COLO668 (cell line): ENCODE measurements around the gene TNFAIP6.

Source experiments
- DNase-seq: peaks from one replicate; lab custom pipeline; 2025; ENCODE audit not compliant: unreplicated experiment; lab: John Stamatoyannopoulos, UW

The TNFAIP6 gene

GRCh38 chr2:151359768-151360461, 2.5 kb downstream of the TNFAIP6 start:
- DNase-seq, result no peak

DNA sequence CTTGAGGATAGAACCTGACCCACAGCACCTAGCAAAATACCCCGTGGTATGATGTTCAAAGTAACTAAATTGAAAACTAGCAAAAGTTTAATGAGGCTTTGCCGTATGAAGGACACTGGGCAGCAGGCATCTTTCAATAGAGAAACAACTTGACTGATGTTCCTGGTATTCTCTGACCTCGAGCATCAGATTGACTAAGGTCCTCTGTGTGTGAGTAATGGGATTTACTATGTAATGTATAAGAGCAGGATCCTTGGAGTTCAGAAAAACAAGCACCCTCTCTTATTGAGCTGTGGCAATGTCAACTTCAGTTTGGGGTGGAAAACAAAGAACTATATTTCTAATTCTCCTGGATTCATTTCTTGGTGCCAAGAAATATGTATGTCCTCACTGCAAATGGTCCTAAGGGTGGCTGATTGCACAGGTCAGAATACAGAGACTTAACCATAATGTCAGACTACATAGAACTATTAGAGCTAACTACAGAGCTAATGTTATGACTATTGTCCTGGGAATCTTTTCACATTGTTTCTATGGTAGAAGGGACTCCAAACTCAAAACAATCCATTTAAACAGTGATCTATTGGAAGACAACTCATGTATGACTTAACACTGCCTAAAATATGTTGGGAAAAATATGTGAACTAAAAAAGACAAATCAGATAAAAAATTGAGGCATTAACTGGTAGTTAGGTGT, 4.4 kb downstream of the TNFAIP6 start:
- DNase-seq, result no peak

DNA sequence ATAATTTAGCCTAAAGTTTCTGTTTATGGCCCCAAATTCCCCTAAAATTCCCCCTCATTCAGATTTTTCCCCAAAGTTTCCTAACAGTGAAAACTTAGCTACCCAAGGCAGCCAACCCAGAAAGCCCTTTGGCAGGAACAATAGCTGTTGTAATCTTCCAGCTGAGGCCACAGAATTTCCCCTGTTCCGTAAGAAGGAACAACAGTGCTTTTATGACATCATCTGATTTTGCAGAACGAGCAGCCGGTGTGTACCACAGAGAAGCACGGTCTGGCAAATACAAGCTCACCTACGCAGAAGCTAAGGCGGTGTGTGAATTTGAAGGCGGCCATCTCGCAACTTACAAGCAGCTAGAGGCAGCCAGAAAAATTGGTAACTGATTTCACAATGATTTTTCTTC, 6.3 kb downstream of the TNFAIP6 start:
- DNase-seq, result no peak

- DNase-seq, result no peak
These were observed 10.2 kb downstream of the TNFAIP6 start for GRCh38 chr2:151367571-151367970.

GRCh38 chr2:151374436-151374835, 17.0 kb downstream of the TNFAIP6 start:
- DNase-seq, result no peak

DNA sequence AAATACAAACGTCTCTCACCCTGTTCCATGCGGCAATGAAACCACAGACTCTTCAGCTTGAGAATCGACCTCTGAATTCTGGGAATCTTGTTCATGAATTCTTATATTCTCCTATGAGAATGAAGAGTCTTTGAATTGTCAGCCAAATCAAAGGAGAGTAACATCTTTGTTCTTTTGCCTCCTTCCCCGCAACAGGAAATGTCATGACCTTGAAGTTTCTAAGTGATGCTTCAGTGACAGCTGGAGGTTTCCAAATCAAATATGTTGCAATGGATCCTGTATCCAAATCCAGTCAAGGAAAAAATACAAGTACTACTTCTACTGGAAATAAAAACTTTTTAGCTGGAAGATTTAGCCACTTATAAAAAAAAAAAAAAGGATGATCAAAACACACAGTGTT, 21.8 kb downstream of the TNFAIP6 start:
- no peak for DNase-seq

DNA sequence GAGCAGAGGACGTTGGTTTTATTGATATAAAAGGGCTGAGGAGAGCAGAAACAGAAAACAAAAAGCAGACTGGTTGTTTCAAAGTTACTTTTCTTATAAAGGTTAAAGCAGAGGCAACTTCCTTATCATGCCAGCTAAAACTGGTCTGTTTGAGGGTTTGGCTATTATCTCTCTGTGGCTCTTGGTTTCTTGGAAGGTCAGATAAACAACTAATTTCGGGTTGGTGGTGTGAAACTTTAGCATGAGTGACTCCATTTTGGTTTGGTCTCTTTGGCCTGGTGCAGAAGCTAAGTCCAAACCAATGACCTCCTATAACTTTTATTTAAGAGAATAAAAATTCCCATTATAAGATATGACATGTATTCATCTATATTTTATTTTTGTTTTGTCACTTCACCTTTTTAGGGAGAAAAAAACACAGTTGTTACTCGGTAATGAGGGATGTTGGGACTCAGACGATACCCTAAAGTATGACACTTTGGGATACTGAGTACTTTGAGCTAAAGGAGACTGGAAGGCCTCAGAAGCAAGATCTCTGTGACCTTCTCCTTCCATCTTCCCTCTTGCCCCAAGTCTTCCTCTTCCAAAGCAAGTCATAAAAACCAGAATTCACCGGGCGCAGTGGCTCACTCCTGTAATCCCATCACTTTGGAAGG, 23.3 kb downstream of the TNFAIP6 start:
- no peak for DNase-seq

- no peak for DNase-seq
These were observed 23.9 kb downstream of the TNFAIP6 start for GRCh38 chr2:151381266-151381665.

DNA sequence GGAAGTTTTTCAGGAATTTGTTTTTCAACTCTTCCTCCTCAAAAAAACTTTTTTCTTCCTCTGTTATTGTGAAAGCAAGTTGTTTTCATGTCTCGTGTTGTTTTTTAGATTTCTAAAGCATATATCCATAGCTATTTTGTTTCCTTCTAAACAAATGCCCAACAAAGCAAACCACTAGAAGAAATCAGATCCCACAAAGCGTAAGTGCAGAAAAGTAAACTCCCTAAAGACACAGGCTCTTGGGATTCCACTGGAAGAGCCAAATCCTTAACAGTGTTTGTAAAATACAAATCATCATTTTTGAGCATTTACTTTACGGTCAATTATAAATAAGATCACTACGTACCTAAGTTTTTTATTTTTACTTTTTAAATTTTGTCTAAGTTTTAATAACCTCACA, 30.6 kb downstream of the TNFAIP6 start:
- no peak for DNase-seq

DNA sequence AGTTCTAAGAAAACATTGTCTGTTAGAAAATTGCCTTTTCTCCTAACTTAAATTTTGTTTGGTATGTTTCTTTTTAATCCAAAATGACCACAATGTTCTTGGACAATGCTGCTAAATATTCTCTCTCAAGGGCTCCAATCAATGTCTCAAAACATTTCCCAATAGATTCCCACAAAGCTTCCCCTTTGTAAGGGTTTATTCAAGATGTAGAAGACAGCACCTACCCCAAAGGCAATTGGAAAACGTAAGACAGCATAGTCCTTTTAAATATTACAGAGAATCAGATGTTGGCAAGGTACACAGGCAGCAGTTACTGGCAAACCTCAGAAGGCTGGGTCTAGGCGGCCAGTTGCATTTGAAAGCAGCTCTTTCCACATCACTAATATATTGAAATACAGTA, 34.0 kb downstream of the TNFAIP6 start:
- DNase-seq, result no peak

DNA sequence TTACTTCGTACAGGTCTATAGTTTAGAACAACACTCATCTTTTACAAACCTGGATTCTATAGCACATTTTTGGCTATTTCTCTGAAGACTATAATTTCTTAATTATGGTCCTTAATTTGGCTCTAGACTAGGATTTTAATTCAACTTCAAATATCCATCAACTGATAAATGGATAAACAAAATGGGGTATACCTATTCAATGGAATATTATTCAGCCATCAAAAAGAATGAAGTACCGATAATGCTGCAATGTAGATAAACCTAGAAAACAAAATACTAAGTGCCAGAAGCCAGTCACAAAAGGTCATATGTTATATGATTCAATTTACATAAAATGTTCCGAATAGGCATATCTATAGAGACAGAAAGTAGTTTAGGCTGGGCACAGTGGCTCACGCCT, 37.1 kb downstream of the TNFAIP6 start:
- no peak for DNase-seq

GRCh38 chr2:151395509-151396374, 38.4 kb downstream of the TNFAIP6 start:
- DNase-seq, result no peak

GRCh38 chr2:151399981-151400380, 42.6 kb downstream of the TNFAIP6 start:
- DNase-seq, result no peak

GRCh38 chr2:151401149-151401548, 43.8 kb downstream of the TNFAIP6 start:
- DNase-seq, result no peak

- no peak for DNase-seq
These were observed 46.5 kb downstream of the TNFAIP6 start for GRCh38 chr2:151403914-151404313.

DNA sequence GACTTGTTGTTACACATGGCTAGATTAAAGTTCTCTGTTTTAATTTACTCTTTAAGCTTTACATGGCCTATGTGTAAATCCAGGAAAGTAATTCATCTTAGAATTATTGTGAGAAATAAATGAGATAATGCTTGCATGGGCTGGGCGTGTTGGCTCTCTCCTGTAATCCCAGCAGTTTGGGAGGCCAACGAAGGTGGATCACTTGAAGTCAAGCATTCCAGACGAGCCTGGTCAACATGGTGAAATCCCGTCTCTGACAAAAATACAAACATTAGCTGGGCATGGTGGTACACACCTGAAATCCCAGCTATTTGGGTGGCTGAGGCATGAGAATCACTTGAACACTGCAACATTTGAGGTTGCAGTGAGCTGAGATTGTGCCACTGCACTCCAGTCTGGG, 48.0 kb downstream of the TNFAIP6 start:
- DNase-seq, result no peak

DNA sequence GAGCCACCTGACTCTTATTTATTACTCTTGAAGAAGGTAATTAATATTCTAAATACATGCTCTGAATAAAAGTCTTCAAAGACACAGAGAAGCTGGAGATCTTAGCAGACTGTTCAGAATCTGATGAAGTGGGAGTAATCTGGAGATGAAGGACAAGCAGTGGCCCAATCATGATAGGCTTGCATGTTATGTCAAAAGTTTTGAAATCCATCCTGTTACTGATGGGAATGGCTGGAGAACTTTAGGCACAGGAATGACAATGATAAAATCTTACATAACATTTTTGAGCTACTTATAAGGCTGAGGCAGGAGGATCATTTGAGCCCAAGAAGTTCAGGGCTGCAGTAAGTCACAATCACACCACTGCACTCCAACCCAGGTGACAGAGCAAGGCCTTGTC, 49.9 kb downstream of the TNFAIP6 start:
- no peak for DNase-seq

GRCh38 chr2:151408788-151409600, 51.6 kb downstream of the TNFAIP6 start:
- no peak for DNase-seq

- DNase-seq, result peak; percentile 96
These were observed 52.5 kb downstream of the TNFAIP6 start, which contains the start of gene RIF1 for GRCh38 chr2:151409601-151410484. TSS of gene RIF1 (plus strand) at chr2:151409902. CDS start at chr2:151410424, 522 bp downstream.
